CD4-positive, alpha-beta T cell (primary cell): Measurements from ENCODE around the gene ACCS. TPM values are rescaled to one million over a fixed set of nuclear protein-coding genes. Genes with fewer than 3 reads are reported as not detected.

Experiments
- ATAC-seq: fragments of 200-7000 bp; cut with Tn5 transposase; one replicate; pipeline ENCODE4 v1.10.0; 2022; ENCODE audit warnings: mild to moderate bottlenecking; ENCODE audit not compliant: poor library complexity
- CTCF ChIA-PET: fragments of 350-600 bp; sonication (Branson Sonifier 250); formaldehyde crosslinking; loops from one replicate; lab custom pipeline; 2021; ENCODE audit warnings: antibody characterized with exemption, inconsistent platforms; lab: Charles Lee
- POLR2A ChIA-PET: fragments of 350-600 bp; sonication (Branson Sonifier 250); formaldehyde crosslinking; loops from one replicate; lab custom pipeline; 2021; ENCODE audit warnings: antibody characterized with exemption, inconsistent platforms; lab: Charles Lee
- DNase-seq, 14 experiments: peaks; one replicate each; pipeline ENCODE4 v3.0.0-alpha.2; 2013 to 2020; ENCODE audit warnings: mixed read lengths in 2 of 14
- H3K27ac ChIP-seq, 2 donors: one replicate each; pipeline versions ENCODE4 v1.5.1 to v1.7.0; 2013; ENCODE audit warnings: low read length in 2 of 2, low read depth in 1 of 2, mild to moderate bottlenecking in 1 of 2
- H3K27me3 ChIP-seq, 2 experiments: 1 replicate in 1 of 2; 2 replicates in 1 of 2; pipeline versions ENCODE4 v1.6.1 to v1.7.0; 2013; ENCODE audit warnings: low read length in 2 of 2, control low read depth in 1 of 2, mild to moderate bottlenecking in 1 of 2, moderate library complexity in 1 of 2; ENCODE audit not compliant: insufficient read depth in 2 of 2, control insufficient read depth in 1 of 2
- H3K36me3 ChIP-seq: one replicate; pipeline ENCODE4 v1.6.1; 2013; ENCODE audit warnings: low read length, control low read depth; ENCODE audit not compliant: insufficient read depth
- H3K4me1 ChIP-seq: one replicate; pipeline ENCODE4 v1.6.1; 2013; ENCODE audit warnings: low read length, control low read depth; ENCODE audit not compliant: insufficient read depth
- H3K4me3 ChIP-seq: one replicate; pipeline ENCODE4 v1.5.1; 2013; ENCODE audit warnings: mild to moderate bottlenecking, low read length, moderate library complexity
- H3K9me3 ChIP-seq, 2 experiments: 1 replicate in 1 of 2; 2 replicates in 1 of 2; pipeline versions ENCODE4 v1.6.1 to v1.7.0; 2013; ENCODE audit warnings: low read length in 2 of 2, mild to moderate bottlenecking in 2 of 2, control low read depth in 1 of 2, moderate library complexity in 1 of 2; ENCODE audit not compliant: control insufficient read depth in 1 of 2, insufficient read depth in 1 of 2
- H3K27ac Mint-ChIP-seq: one replicate; pipeline ENCODE4 v1.8.0; 2020; ENCODE audit warnings: mixed read lengths
- H3K27me3 Mint-ChIP-seq: one replicate; pipeline ENCODE4 v1.8.0; 2021; ENCODE audit warnings: mixed read lengths
- H3K36me3 Mint-ChIP-seq: one replicate; pipeline ENCODE4 v1.8.0; 2021; ENCODE audit warnings: low read depth, mixed read lengths
- H3K4me1 Mint-ChIP-seq: one replicate; pipeline ENCODE4 v1.8.0; 2021; ENCODE audit warnings: low read depth, mixed read lengths
- H3K4me3 Mint-ChIP-seq: one replicate; pipeline ENCODE4 v1.8.0; 2020; ENCODE audit warnings: mild to moderate bottlenecking, mixed read lengths
- H3K9me3 Mint-ChIP-seq: one replicate; pipeline ENCODE4 v1.8.0; 2020; ENCODE audit warnings: mixed read lengths
- intact Hi-C, 2 experiments: fragments of 100-400 bp; cut with DNase I in 1 of 2; cut with micrococcal nuclease in 1 of 2; formaldehyde crosslinking; loops; one replicate each; pipeline versions ENCODE4 v1.15.1 to v1.9.0; 2023 to 2025; cut with DNase I, micrococcal nuclease
- total RNA-seq, 174 experiments: library from RNA in 2 of 174; stranded (reverse) in 2 of 174; gene quantifications; one replicate each; pipeline ENCODE4 v1.2.3 and lab custom pipeline; 2021 to 2026
- TF ChIP-seq, protein P1 (sequence below): fragments of 200-600 bp; IDR thresholded peaks from one replicate; pipeline ENCODE4 v1.8.0; 2022; ENCODE audit warnings: antibody characterized with exemption, mild to moderate bottlenecking

Gene ACCS
- total RNA-seq, 2 experiments from 2014 or later = 17.7 to 18.7 TPM

DNA sequence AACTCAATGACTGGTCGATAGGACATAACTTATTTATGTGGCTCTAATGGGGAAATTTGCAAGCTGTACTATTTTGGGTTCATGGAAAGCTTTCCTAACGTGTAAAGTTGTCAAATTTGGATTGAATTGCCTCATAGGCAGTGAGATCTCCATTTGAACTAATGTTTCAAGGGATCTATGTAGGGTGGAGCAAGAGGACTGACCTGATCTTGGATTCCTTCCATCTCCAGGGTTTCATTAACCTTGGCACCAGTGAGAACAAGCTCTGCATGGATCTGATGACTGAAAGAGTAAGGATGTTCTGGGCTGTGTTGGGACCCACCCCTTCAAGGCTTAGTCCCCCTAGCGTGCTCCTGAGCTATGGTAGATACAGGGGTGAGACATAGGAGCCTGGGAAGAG, 16.2 kb upstream of the ACCS start:
- ATAC-seq (no peak), DNase-seq (no peak)
- Mint-ChIP-seq H3K4me3 (no peak overlapping the region), H3K27me3 (peaks cover 4% of the 10 kb centered on the region), H3K36me3 (no peaks in the 10 kb centered on the region), H3K27ac (no peak overlapping the region), H3K4me1 (no peaks in the 10 kb centered on the region), H3K9me3 (no peaks in the 10 kb centered on the region)
- Histone ChIP-seq H3K9me3 (no peaks in the 10 kb centered on the region), H3K27ac (no peak overlapping the region), H3K4me1 (no peaks in the 10 kb centered on the region), H3K36me3 (no peaks in the 10 kb centered on the region), H3K4me3 (no peak overlapping the region), H3K27me3 (no peaks in the 10 kb centered on the region)
- TF ChIP-seq, protein P1, sequence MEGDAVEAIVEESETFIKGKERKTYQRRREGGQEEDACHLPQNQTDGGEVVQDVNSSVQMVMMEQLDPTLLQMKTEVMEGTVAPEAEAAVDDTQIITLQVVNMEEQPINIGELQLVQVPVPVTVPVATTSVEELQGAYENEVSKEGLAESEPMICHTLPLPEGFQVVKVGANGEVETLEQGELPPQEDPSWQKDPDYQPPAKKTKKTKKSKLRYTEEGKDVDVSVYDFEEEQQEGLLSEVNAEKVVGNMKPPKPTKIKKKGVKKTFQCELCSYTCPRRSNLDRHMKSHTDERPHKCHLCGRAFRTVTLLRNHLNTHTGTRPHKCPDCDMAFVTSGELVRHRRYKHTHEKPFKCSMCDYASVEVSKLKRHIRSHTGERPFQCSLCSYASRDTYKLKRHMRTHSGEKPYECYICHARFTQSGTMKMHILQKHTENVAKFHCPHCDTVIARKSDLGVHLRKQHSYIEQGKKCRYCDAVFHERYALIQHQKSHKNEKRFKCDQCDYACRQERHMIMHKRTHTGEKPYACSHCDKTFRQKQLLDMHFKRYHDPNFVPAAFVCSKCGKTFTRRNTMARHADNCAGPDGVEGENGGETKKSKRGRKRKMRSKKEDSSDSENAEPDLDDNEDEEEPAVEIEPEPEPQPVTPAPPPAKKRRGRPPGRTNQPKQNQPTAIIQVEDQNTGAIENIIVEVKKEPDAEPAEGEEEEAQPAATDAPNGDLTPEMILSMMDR = no peak
- ChIA-PET POLR2A (no interaction called here), CTCF (no interaction called here)
- intact Hi-C loops = no loop called here

DNA sequence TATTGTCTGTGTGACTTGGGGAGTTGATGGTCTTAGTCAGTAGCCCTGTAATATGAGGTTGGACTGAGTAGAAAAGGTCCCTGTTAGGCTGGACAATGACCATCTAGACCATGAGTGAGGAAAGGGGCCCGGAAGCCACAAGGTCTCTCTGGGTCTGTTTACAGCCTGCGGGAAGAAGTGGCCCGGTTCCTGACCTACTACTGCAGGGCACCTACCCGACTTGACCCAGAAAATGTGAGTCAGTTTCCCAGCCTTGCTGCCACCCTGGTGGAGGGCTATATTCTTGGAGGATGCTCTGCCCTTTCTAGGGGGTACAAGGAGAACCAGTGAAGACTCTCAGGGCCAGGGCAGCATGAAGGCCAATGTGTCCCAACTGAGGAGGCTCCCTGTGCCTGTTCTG, 14.9 kb upstream of the ACCS start:
- intact Hi-C loops = no loop called here
- Mint-ChIP-seq H3K36me3 (no peaks in the 10 kb centered on the region), H3K9me3 (no peaks in the 10 kb centered on the region), H3K27ac (no peak overlapping the region), H3K4me3 (no peak overlapping the region), H3K27me3 (peaks cover 3% of the 10 kb centered on the region), H3K4me1 (no peaks in the 10 kb centered on the region)
- Histone ChIP-seq H3K27me3 (no peaks in the 10 kb centered on the region), H3K4me3 (no peak overlapping the region), H3K27ac (no peak overlapping the region), H3K4me1 (no peaks in the 10 kb centered on the region), H3K36me3 (no peaks in the 10 kb centered on the region), H3K9me3 (no peaks in the 10 kb centered on the region)
- DNase-seq (no peak), ATAC-seq (no peak)
- POLR2A ChIA-PET = no interaction called here
- CTCF ChIA-PET = no interaction called here
- TF ChIP-seq, protein P1 = no peak

DNA sequence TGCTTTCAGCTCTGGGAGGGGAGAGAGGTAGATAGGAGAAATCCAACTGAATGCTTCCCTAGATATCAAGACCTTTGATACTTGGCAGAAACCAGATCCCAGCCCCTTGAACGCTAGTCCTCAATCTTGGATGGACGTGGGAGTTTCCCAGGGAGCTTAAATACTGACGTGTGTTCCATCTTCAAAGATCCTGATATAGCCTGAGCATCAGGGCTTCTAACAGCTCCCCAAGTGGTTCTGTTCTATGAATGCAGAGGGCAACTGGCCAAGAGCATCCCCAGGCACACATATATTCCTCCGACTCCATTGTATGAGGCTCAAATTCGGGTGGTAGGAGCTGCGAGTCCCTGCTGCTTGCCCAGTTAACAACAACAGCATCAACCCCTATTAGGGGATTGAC, 8.7 kb upstream of the ACCS start:
- no peak overlapping the region for H3K4me3 ChIP-seq
- no peaks in the 10 kb centered on the region for H3K36me3 ChIP-seq
- TF ChIP-seq, protein P1 = no peak
- no peaks in the 10 kb centered on the region for H3K9me3 ChIP-seq
- no peaks in the 10 kb centered on the region for H3K4me1 ChIP-seq
- ATAC-seq = no peak
- POLR2A ChIA-PET = no interaction called here
- H3K36me3 Mint-ChIP-seq = no peaks in the 10 kb centered on the region
- no peaks in the 10 kb centered on the region for H3K4me1 Mint-ChIP-seq
- DNase-seq = no peak
- CTCF ChIA-PET = no interaction called here
- no peak overlapping the region for H3K4me3 Mint-ChIP-seq
- H3K27ac Mint-ChIP-seq = no peak overlapping the region
- no peak overlapping the region for H3K27ac ChIP-seq
- H3K27me3 Mint-ChIP-seq = no peaks in the 10 kb centered on the region
- intact Hi-C loops = no loop called here
- H3K27me3 ChIP-seq = no peaks in the 10 kb centered on the region
- no peaks in the 10 kb centered on the region for H3K9me3 Mint-ChIP-seq
